GM18502 (cell line): ENCODE measurements around the gene DCLK1.
"Not testable (repeated sequence)": the region's sequence is repeated elsewhere in the genome, so short reads cannot be mapped to it uniquely, and the experiment has no call there.

Experiments
- ATAC-seq: cut with Tn5 transposase; IDR thresholded peaks from one replicate; pipeline ENCODE4 v1.9.1; 2021; ENCODE audit warnings: mild to moderate bottlenecking; ENCODE audit not compliant: unreplicated experiment, poor library complexity

Gene DCLK1

DNA sequence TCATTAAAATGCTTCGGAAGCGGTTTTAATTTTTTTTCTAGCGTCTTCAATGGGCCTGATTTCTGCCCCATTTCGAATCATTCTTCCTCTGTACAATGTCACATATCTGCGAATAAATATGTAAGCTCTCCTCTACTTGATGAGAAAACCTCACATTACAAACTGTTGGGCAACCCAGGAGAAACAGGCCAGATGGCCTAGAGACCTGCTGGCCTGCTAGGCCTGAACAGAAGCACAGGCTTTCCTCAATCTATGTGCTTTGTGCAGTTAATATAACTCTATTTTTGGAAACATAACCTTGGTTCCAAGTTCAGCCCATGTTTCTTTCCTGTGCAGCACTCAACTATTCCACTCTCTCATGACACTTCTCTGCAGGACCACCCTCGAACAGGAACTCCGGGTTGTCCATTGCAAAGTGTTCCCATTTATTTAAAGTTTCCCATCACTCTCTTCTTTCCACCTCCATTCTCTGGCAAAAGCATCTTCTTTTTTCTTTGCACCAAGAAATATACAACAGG, 42.0 kb downstream of the DCLK1 start:
- ATAC-seq = no peak

DNA sequence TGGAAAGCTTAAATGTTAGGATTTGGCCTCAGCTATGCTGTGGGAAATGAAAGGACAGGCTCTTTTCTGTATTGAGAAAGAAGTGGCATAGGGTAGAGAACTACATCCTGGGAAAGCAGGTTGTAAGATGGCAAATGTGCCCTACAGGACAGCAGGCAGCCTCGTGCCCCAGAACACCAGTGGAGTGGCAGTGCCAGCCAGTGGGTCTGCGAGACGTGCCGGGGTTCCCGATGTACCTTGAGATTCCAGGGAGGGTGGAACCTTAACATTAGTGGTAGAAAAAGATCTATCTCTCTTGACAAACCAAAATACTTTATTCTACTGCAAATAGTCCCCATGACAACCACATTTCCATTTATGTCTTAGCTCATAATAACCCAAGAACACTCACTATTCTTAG, 42.7 kb downstream of the DCLK1 start:
- no peak for ATAC-seq

DNA sequence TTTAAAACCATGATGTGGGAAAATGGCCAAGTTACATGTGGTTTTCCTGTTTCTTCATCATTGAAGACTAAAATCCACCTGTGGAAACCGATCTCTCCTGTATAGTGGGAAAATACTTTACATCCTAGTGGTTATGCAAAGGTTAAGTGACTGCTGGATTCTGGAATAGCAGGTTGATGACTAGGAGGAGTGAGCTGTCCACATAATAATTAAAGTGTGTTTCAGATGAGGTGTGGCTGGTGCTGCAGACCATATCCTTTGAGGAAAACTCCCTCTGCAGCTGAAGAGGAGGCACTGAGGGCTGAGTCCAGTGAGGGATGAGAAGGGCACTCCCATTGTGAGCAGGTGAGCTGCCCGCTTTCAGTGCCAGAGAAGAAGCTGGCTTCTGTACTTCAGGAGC, 43.2 kb downstream of the DCLK1 start:
- no peak for ATAC-seq

DNA sequence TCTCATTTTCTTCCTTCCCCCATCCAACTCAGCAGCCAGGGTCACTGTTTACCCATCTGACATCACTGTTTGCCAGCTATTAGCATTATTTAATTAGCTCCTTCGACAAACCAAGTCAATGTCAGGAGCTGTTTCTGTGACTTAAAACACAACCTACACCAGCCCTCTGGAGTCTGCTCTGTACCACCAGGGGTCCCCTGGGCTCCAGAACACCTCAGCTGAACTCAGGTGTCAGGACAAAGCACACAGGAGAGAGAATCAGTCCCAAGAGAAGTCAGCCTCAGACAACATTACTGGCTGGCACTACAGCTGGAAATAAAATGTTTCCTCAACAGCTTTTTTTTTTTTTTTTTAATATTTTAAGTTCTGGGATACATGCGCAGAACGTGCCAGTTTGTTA, 45.1 kb downstream of the DCLK1 start:
- no peak for ATAC-seq

DNA sequence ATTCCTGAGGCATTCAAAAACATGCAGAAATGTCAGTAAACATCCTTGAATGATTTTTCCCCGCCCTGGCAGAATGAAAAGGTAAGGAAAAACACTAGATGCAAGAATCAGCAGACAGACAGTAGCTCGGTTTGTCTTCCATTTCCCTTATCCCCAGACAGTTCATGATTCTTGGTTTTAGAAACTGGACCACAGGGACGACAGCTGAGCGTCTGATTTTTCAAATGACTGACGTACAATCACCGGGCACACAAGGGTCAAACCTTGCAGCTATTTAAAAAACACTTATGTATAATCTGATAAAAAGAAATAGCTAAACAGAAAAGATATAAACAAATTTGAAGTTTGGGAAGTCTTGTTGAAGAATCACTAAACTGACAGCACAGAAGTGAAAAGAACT, 47.1 kb downstream of the DCLK1 start:
- no peak for ATAC-seq

DNA sequence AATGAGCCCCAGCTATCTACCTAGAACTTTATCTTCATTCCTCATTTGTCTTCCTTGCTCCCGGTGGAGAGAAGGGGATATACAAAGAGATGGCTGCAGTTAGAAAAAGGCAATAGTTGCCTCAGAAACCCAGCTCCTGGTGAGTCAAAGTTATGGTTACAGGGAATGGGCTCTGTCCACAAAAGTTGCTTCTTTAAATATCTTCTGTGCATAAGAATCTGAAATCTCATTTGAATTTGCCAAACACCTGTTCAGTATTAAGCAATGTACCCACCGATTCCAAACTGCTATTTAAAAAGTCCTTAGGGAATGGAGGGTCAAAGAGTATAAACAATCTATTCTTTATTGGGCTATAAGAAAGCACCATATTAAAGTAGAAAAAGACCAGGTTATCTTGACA, 48.4 kb downstream of the DCLK1 start:
- no peak for ATAC-seq

DNA sequence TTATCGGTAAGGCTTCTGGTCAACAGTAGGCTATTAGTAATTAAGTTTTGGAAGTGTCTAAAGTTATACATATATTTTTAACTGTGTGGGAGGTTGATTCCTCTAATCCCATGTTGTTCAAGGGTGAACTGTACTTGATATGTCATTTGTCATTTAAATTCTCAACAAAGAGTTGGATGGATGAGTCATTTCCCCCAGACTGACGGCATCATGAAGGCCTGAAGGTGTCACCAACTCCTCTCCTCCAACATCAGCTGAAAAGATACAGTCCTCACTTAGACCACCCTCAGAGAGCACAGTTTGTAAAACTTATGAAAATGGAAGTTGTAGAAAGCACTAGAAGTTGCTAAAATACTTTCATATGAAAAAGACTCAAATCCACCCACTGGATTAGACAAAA, 48.8 kb downstream of the DCLK1 start:
- no peak for ATAC-seq

DNA sequence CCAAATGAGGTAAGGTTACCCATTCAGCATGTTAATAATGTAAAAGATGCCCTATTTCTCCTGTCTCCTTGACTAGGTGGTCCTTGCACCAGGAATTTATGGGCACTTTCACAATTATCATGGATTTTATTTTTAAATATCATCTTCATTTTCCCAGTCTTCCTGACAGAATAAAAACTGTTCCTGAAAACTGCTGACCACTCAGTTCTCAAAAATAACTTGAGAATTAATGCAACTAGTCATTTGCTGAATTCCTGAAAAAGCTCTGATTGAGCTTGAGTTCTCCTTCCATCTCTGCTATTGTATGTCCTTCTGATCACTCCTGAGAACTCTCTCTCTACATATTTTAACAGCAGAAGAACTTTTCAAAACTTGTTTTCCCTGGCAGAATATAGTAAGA, 55.0 kb downstream of the DCLK1 start:
- no peak for ATAC-seq

DNA sequence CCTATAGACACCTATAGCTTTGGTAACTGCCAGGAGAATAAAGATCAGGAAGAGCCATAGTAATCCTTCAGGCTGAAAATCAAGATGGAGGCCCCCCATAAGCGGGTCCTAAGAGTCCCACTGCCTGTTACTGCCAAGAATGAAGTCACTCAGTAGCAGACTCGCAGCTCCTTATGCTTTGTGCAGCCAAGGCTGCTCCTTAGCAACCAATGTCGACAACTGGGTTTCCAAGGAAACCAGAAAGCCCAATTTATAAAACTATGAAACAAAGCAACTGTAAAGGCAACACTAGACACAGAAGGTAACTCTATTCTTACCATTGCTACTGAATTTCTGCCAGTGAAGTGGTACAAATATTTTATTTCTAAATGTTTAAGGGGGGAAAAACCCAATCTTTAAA, 56.5 kb downstream of the DCLK1 start:
- ATAC-seq = no peak

DNA sequence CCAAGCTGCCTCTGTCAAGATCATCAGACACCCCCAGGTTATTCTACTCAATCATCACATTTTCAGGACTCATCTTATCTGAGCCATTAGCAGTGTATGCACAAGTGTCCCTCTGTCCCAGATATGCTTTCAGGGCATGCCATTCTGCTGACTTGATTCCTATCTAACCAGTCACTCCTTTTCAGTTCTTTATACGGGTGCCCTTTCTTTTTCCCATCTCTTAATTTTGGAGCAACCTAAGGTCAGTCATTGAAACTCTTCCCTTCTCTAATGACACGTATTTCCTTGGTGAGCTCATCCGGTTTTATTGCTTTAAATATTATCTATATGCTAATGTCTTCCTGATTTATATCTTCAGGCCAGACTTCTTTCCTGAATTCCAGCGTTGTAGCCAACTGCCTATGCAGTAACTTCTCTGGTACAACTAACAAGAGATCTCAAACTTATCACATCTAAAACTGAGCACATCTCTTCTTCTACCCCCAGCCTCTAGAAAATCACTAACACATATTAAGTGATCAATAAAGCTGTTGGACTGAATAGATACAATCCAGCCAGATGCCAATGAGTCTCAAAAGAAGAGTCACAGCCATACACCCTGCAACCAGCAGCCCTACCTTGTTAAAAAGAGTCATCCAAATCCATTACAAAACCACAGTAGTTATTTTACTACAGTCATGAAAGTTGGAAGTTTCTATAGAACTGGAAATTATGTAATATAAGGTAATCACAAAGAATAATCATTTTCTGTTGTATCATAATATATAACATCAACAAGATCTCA, 58.8 kb downstream of the DCLK1 start:
- no peak for ATAC-seq

DNA sequence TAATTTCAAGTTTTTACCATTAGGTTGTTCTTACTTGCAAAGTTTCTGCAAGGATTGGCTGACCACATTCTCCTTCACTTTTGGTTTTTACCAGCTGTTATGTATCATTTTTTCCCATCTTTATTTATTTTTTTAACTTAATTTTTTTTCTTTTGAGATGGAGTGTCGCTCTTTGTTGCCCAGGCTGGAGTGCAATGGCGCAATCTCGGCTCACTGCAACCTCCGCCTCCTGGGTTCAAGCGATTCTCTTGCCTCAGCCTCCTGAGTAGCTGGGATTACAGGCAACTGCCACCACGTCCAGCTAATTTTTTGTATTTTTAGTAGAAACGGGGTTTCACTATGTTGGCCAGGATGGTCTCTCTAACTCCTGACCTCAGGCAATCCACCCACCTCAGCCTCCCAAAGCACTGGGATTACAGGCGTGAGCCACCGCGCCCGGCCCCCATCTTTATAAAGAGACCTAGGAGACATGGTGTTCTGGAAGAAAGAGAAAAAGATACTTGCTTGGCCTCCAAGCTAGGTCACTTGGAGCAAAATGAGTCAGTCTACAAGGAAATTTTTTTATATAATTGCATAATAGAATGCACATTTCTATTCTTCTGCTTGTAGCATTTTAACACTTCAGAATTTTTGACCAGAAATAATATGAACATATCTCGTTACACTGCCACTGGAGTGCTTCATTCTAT, 60.5 kb downstream of the DCLK1 start:
- ATAC-seq = not testable (repeated sequence)

DNA sequence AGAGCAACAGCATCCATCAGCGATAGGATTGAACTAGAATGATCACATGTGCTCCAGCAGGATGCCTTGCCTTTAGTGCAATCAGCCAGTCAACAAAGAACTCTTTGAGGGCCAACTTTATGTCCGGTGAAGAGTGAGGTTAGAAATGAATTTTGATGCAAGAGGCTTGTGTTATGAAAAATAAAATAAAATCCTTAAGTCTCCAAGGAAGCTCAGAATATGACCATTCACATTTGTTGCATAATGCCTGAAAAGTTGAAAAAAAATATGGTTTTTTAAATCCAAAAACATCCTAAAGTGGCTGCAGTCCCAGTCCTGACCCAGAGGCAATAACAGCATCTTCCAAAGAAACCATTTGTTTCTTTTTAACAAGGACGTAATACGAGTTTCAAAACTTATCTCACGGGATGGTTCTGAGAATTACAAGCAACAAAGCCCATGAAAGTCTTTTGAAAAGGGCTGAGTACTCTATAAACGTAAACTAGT, 61.3 kb downstream of the DCLK1 start:
- no peak for ATAC-seq

DNA sequence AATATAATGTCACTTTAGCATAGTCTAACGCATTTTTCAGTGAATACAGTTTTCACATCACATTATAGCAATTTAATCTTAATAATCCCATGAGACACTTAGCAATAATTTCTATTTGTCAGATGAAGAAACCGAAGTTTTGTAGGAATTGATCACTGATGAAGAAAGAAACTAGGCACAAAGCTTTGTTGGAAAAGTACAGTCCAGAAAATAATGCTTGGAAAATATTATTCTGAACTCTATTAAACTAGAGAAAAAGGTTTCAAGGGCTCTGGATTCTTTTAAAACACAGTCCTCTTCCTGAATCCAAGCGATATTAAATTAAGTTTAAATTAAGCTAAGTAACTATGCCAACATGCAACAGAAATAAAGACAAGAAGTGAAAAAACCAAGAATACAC, 62.2 kb downstream of the DCLK1 start:
- no peak for ATAC-seq

DNA sequence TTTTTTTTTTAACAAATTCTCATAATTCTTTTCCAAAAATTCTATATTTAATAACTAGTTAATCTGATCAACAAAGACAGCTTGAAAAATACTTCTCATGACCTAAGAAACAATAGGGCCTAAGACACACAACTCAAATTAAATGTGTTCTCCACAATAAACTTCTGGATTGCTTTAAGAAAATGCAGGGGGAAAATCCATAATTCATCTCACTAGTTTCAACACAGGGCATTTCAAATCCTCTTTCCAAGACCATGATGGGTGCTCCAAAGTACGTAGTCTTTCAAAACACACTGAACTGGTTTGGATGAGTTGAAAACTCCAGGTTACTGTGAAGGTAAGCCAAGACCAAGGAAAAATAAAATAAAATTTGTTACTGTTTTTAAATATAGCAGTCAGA, 62.6 kb downstream of the DCLK1 start:
- ATAC-seq = no peak

DNA sequence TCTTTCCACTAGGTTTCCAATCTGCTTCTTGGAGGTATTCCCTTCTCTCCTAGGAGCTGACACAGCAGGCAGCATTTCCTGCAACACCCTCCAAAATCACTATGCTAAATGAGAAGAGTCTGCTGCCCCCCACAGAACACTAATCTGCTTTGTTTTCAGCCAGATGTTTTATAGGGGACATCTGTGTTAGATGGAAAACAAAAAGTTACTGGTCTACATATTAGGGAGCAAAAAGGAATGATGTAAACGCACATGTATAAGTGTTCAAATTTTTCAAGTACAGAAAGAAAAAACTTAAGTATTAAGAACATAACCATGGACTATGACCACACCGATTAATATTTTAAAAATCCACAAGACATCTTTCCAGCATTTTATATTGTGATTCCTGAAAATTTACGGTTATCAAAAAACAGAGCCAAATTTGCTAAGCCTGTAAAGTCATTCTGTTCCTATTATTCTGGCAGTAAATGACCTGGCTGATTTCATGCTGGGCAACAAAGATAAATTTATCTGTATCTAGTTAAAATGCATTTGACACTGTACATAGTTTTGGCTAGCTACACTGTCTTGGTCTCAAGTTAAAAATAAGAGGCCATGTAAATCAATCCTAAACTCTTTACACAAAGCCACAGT, 63.3 kb downstream of the DCLK1 start:
- no peak for ATAC-seq

DNA sequence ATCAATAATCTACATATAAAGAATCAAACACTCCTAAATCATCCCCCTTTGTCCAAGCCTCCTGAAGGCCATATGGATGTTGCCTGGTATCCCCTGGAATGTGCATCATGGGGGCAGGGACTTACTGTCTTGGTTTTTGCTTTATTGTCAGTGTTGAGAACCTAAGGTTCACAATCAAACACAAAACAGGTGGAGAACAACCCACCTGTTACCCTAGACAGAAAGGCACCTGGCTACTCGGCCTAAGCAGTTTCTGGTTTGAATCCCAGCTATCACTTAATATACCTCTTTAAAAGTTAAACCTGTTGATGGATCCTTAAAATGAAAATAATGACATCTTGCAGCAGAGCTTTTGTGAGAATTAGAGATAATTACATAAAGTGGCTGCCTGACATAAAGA, 68.9 kb downstream of the DCLK1 start:
- no peak for ATAC-seq

DNA sequence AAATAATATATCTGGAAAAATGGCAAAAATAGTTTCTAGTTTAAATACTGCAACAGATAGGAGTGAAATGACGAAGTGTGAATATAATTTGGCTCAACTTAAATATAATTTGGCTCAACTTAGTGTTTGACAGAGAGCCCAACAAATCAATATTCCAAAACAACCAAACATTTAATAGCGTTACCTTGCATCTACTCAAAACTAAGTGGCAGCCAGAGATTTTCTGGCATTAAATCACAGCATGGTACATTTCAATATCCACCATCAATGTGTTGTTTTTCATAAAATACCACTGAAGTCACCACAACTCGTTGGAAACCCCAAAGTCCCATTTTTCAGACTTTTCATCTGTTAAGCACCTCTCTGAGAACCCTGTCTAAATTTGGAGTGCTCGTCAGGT, 69.6 kb downstream of the DCLK1 start:
- no peak for ATAC-seq

DNA sequence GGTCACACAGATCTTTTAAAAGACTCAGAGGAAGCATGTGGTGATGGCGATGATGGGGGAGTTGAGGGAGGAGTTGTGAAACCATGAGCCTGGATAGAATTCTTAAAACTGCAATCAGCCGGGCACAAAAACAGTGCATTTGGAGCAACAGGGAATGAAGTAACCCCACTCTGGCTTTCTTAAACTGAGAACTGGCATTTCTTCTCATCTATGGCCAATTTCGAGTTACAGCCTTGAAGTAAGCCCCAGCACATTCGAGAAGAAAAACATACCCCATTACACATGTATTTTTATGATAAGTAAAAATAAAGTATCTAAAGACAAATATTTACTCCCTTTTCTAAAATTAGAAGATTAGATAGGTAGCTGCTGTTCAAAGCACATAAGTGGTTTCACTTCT, 70.1 kb downstream of the DCLK1 start:
- no peak for ATAC-seq

DNA sequence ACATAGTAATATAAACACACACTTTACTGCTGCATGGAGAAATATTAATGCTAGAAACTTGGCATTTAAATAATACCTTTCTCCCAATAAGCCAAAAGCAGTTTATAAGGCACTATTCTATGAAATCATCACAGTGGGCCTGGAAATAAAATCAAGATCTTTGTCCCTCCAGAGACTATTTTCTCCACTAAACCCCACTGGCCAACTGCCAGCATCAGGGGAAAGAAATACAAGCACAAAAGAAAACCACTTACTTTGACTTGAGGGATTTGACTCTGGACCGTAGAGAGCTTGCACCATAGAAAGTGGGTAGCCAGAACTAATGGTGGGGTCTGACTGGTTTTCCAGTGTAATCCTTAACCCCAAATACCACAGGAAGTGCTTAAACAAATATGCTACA, 71.9 kb downstream of the DCLK1 start:
- no peak for ATAC-seq

DNA sequence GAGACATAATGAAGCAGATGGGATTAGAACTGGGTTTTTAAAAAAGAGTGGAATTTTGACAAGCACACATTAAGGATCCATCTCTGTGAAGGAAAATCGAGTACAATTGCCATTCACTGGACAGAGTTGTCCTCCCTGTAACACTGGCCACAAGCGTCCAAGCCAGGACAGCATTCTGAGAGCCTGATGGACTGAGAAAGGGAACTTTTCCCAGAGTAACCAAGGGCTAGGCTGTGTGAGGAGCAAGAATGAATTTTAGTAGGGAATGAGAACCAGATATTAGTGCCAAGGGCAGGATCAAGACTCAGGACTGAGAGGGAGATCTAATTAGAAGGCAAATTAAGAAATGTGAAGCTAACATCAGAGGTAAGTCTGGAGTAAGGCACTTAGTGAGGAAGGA, 73.1 kb downstream of the DCLK1 start:
- ATAC-seq = no peak

DNA sequence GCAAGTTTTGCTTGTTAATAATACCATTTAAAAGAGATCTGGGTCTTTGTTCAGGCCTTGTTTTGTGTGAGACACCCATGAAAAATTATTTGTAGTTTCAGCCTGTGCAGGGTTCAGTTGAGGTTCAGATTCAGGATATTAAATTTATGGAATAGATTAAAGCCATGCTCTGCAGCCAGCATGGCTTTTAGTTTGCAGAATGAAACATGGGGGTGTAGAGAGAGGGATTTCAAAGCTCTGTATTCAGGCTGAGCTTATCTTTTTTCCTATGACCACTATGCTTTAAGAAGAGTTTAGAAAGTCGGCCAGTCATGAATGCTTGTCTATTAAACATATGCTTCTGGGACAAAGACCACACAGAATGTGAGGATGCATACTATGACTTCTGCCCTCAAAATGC, 73.6 kb downstream of the DCLK1 start:
- no peak for ATAC-seq
